ENCODE measurements around the gene CAMK2D.

CAMK2D gene

DNA sequence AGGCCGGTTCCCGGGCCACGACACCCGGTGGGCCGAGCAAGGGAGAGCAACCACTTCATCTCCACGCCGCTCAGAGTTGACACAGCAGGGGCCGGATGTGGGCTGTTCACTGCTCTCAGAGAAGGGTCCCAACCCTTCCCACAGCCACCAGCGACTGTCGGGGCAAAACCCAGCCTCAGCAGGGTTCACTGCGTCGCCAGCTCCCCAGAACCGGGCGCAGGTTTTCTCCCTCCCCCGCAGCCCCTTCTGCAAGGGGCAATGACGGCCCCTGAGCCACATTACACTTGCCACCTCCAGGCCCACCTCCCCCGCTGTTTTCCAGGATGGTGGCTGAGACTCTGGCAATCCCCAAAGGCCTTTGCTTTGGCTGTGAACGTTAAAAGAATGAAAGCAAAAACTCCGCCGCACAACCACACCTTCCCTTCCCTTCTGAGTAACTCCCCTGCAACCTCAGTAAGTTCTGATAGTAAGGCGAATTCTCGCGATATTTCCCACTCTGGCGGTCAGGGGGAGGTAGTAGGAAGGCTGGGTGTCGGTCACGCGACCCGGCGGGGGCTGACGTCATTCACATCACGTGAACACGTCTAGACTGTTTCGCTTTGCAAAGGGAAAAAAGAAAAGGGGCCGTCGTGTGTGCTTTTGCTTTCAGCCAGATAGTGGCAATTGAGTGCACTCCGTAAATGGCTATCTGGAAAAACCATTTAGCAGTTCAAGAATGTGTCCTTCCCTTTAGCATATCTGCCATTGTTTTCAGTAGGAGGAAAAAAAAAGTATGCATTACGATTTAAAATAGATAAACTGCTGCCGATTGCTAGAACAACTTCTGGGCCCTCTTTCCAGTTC is 869 bp upstream of the CAMK2D start:
- peak; percentile 96 to 99 for DNase-seq

GRCh38 chr4:113760795-113761619 is 531 bp downstream of the CAMK2D start:
- DNase-seq, result peak in 1 of 2 experiments; percentile 50

DNA sequence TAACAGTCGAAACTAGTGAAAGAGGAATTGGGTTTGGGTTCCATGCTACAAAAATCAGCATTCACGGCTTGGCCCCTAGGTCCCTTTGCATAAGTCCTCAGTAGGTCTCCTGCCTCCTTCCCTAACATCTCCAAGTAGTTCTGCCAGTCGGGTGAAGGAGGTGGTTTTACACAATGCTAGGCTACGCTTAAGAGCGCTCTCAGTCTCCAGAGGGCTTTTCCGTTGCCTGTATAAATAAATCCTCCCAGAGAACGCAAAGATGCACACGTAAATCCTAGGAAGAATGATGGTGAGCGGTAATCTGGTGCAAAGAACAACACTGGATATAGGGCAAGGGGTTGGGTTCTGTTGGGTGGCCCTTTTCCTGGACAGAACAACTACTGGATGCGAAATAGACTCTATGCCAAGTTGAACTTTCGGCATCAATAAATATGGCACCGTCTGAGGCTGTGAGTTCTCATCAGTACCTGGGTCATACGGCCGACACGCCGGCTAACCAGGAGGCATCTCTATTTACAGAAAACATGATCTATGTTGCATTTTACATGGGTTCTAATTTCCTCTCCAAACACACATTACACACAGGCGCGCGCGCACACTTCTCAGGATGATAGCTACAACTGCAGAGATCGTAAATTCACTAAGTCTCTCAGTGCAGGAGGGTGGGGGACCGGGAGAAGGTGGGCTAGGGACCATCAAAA is 1.3 kb downstream of the CAMK2D start:
- peak; percentile 26 to 38 for DNase-seq

DNA sequence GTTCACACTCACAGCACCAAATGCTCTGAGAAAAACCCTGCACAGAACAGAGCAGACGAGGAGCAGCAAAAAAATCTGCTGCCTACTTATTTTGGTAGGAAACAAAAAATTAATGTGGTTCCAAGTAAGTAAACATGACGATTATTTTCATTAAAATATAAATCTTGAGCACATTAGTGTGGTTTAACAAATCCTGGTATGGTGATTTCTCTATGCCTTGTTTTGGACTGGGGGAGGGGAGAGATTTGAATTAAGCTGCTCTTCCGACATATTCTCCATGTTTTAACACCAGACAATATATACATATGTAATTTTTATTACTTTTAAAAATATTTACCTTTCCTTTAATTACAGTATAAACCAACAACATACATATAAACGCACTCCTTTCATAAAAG is 1.8 kb downstream of the CAMK2D start:
- no peak for DNase-seq

- DNase-seq, result no peak
These were observed 3.2 kb downstream of the CAMK2D start for GRCh38 chr4:113758372-113758771.

DNA sequence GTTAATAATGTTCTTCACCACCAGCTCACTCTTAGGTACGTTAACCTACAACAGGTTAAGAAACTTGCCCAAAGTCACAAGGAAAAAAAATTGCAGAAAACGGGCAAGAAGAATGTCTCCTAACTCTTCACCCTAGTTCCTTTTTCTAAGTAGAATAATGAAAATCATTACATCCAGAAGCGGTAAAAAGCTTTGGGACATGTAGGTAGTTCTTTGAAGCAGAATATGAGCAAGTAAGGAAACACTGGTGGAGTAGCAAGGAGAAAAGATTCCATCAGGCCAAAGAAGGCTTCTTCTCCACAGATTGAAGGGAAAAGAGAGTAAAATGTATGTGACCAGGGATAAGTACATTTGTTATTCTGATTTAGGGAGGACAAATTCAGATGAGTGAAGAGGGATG is 4.1 kb downstream of the CAMK2D start:
- DNase-seq, result no peak

DNA sequence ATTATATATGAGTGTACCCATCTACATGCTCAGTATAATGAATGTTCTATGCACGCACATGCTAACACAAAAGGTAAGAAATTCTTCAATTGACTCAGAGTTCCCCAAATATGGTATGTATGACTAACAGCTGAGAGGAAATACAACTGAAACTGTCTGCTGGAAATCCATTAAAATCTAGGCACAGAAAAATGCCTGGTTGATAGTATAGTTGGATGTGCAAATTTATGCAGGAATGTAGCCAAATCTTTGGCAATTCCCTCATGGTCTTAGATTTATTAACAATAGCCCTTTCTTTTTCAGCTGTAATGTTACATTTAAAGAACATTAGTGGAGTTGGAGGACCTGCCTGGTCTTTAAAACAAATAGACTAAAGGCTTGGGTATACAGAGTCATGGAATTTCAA is 5.5 kb downstream of the CAMK2D start:
- DNase-seq, result no peak

DNA sequence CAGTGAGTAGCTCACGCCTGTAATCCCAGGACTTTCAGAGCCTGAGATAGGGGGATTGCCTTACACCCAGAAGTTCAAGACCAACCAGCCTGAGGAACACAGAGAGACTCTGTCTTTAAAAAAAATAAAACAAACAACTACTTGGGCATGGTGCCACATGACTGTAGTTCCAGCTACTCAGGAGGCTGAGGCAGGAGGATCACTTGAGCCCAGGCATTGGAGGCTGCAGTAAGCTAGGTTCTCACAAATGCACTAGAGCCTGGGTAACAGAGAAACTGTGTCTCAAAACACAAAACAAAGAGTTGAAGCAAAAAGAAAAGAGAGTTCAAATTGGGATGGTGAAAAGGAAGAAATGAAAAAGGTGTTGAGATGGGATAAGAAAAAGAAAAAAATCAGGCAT is 10.8 kb downstream of the CAMK2D start:
- DNase-seq, result no peak

- DNase-seq, result no peak
These were observed 11.2 kb downstream of the CAMK2D start for GRCh38 chr4:113750296-113750695.

DNA sequence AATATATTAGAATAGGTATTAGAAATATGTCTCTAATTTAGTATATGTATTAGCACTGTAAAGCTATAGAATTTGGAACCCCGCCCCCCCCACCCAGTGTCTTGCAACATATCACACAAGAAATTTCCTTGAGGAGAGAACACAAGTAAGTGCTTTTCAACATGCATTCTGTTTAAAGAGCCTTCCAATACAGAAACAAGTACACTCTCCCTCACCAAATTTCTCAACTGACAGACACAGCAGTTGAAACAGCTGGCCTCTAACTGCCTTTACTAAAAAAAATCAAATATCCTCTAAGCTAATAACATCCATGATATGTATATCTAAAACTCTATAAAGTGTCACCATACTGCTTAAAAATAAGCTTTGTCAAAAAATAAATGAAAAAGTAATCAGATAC is 12.4 kb downstream of the CAMK2D start:
- DNase-seq, result no peak

- DNase-seq, result no peak
These were observed 13.6 kb downstream of the CAMK2D start for GRCh38 chr4:113747949-113748348.

DNA sequence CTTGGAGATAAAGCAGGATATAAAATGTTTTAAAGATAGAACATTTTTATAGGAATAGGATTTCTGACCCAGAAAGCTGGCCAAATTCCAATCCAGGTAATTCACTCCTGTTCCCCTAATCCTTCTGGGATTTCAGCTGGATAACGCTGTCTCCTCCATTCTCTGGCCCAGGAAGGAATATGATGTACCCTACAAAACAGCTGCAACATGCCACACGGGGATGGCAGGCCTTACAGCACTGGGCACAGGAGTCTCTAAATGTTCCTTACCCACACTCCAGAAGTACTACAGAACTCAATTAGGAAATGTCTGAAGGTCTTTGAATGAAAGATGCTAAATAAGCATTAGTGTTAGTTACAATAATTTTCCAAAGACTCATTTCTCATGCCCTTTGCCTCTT is 15.8 kb downstream of the CAMK2D start:
- DNase-seq, result no peak

DNA sequence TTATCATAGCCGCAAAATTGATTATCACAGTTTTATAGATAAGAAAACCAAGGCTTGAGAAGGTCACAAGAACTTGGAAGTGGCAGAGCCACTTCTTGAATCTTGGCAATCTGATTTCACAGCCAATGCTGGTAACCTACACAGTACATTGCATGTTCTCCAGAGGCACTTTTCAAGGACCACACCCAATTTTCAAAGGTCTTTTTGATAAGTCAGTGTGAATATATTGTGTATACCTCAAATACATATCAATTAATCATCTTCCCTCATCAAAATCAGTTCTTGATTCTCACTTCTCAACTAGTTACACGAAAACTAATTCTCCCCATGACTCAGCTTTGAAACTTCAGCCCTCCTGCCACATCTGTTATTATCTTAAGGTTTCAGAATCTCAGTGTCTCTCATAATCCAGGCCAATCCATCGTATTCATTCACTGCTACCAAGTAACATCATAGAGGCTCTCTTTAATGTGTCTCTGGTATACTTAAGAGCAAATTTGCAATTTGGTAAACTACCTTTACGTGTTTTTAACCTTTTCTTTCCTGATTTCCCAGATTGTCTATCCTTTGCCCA is 16.8 kb downstream of the CAMK2D start:
- no peak for DNase-seq

- DNase-seq, result no peak
These were observed 17.8 kb downstream of the CAMK2D start for GRCh38 chr4:113743690-113744089.

DNA sequence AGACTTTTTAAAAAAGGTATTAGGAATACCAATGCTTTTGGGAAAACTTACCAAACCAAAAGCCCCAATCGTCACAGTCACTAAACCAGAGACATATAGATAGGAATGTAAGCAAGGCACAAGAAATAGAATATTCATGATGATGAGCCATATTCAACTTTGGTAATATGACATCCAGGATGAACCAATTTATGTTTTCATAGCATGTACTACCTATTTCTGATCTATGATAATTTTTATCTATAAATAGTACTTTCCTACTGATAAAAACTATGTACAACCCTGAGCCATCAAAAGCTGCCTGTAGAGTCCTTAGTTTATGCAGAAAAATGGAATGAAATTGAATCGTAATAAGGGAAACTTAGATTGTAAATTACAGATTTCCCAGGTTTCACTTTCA is 18.9 kb downstream of the CAMK2D start:
- no peak for DNase-seq

DNA sequence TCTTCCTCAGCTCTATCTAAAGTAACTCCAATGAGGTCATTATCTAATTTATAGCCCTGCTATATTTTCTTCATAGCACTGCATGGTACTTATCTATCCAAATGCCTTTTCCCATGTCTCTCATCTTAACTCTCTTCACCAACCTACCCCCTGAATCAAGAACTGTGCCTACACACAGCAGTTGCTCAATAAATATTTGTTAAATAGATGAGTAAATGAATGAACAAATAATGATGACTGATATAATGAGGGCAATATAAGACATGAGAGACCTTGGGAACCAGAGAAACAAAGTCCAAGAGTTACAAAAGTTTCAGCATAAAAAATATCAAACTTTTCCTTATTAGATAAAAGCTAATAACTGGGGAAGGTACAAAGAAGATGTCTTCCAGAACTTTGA is 19.6 kb downstream of the CAMK2D start:
- no peak for DNase-seq

- no peak for DNase-seq
These were observed 20.6 kb downstream of the CAMK2D start for GRCh38 chr4:113740857-113741379.

DNA sequence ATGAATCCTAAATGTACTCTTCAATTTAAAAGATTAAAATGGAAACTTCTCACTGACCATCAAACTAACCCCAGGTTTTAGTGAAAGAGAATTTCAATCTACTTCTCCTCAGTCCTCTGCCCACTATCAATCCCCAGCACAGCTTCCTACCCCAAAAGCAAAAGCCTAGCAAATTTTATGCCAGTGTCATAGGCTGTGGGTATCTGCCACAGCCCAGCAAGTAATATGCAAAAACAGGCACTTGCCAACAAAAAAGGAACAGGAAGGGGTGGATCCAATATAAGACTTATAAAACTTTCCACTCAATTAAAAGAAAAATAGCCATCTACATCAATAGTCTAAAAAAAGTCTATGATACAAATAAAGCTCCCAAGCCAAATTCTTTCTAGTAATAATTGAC is 22.3 kb downstream of the CAMK2D start:
- DNase-seq, result no peak

DNA sequence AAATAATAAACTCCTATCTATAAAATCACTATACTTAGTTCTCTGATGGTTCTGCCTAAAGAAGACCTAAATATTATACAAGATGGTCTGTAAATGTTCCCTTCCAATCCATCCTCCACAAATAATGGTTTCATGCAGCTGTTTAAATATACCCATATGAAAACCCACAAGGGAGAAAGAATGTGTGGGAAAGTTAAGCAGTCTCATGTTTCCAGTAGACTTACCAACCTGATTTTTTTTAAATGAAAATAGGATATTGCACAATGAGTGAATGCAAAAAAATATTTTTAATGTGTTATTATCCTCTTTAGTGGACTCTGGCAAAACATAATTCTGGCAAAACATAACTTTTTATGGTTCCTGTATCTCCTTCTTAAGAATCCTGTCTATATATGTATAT is 23.3 kb downstream of the CAMK2D start:
- no peak for DNase-seq

DNA sequence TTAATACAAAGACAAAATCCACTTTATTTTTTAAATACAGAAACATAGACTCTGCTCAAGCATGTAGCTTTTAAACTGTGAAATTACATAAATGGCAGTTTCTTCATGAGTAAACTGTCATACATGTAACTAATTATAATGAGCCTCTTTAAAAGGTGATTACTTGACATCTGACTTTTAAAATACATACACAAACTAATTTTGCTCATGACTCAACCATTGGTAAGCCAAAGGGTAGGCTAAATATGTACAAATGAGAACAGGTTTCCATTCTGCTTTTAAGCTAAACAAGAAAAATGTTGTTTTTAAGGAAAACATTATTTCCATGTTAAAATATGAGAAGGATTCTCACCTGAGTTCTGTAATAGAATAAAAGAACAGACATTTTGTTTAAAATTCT is 27.9 kb downstream of the CAMK2D start:
- no peak for DNase-seq

GRCh38 chr4:113732967-113733527 is 28.5 kb downstream of the CAMK2D start:
- DNase-seq, result no peak

- no peak for DNase-seq
These were observed 30.9 kb downstream of the CAMK2D start for GRCh38 chr4:113730467-113731216.

Data from stimulated activated CD4-positive, alpha-beta T cell treated with anti-CD3 and anti-CD28 coated beads, Interleukin-4, amount 100 ng/mL, for 4 hours (primary cell).